ENCODE data around the gene MMAA. TPM values are rescaled to one million over a fixed set of nuclear protein-coding genes. Genes with fewer than 3 reads are reported as not detected.
A peak's percentile ranks its signal among the peaks of the same experiment; 100 is the strongest.
"Not testable (repeated sequence)": the region's sequence is repeated elsewhere in the genome, so short reads cannot be mapped to it uniquely, and the experiment has no call there.

MMAA gene
- 10 to 100 TPM; 12.8 to 13.4 TPM for total RNA-seq

DNA sequence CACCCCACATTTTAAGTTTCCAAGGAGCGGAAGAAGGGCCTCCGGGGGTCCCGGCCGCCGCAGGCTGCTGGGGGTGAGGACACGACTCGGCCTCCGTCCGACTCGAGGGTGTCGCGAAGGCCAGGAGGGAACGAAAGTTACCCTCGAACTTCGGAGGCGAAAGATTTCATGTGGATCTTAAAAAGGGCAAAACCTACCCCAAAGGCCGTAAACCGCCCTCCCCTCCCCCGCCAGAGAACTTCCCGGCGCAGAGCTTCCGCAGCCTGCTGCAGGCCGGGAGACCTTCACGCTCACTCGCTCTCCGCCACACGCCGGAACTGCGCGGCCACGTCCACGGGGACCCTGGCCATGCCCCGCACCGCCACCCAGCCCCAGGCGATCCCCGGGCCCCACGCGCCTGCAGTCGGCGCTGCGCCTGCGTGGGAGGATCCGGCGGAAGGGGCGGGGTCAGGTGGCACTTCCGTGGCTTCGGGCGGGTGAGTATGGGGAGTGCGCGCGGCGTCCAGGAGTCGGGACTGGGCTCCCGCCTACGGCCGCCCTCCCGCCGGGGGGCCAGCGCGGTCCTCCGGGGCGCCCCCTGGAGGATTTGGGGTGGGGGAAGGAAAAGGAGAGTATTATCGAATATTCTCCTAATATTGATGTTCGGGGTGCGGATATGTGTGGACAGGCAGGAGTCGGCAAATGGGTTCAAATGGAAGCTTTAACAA lies at the start of gene MMAA:
MMAA (plus strand) TSS at position 454 of the 707 bp plus-strand sequence. CDS start 19,755 bp downstream, outside the sequence.
- Mint-ChIP-seq H3K27me3 (peaks cover 2% of the 10 kb centered on the region), H3K4me1 (peaks cover 41% of the 10 kb centered on the region), H3K9me3 (peaks cover 10% of the 10 kb centered on the region), H3K36me3 (peaks cover 21% of the 10 kb centered on the region), H3K4me3 (peak within 1 kb of the TSS; percentile 94), H3K27ac (peak within 1 kb of the TSS; percentile 99)
- DNase-seq, result peak; percentile 98

GRCh38 chr4:145574546-145574945 lies 44.6 kb upstream of the MMAA start:
- not testable (repeated sequence) for H3K36me3 Mint-ChIP-seq, H3K27ac Mint-ChIP-seq, H3K4me3 Mint-ChIP-seq, DNase-seq, H3K4me1 Mint-ChIP-seq
- peaks cover 10% of the 10 kb centered on the region for H3K9me3 Mint-ChIP-seq
- H3K27me3 Mint-ChIP-seq, result peaks cover 13% of the 10 kb centered on the region

DNA sequence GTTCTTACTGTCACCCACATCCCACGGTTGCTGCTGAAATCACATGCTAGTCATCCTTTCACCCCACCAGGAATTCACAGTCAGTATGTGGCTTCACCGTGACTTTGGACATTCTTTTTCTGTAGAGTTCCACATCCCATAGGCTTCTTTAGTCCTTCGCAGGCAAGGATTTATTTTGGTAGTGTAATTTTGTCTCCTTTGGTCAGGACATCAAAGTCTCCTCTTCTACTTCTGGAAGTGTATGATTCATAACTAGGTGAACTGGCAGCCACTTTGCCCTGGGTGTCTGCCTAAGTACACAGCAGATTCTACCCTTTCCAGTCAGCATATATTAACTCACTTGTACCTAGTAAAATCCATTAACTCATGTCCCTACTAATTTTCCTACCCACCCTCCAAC lies 38.3 kb upstream of the MMAA start:
- peaks cover 9% of the 10 kb centered on the region for H3K27me3 Mint-ChIP-seq
- no peak for DNase-seq
- H3K9me3 Mint-ChIP-seq, result peaks cover 4% of the 10 kb centered on the region
- no peaks in the 10 kb centered on the region for H3K4me1 Mint-ChIP-seq
- H3K27ac Mint-ChIP-seq, result no peak overlapping the region
- no peak overlapping the region for H3K4me3 Mint-ChIP-seq
- no peaks in the 10 kb centered on the region for H3K36me3 Mint-ChIP-seq

- no peak for DNase-seq
- peaks cover 2% of the 10 kb centered on the region for H3K27me3 Mint-ChIP-seq
Measured at GRCh38 chr4:145583191-145584055, 35.8 kb upstream of the MMAA start.

GRCh38 chr4:145587088-145587754 lies 32.0 kb upstream of the MMAA start:
- no peak for DNase-seq
- Mint-ChIP-seq H3K4me3 (no peak overlapping the region), H3K36me3 (no peaks in the 10 kb centered on the region), H3K4me1 (no peaks in the 10 kb centered on the region), H3K27me3 (no peaks in the 10 kb centered on the region), H3K27ac (no peak overlapping the region), H3K9me3 (peaks cover under 1% of the 10 kb centered on the region)

More at GRCh38 chr4:145583191-145584055, 35.8 kb upstream of the MMAA start:
- Mint-ChIP-seq H3K9me3 (peaks cover 4% of the 10 kb centered on the region), H3K36me3 (no peaks in the 10 kb centered on the region), H3K4me1 (no peaks in the 10 kb centered on the region), H3K4me3 (no peak overlapping the region), H3K27ac (no peak overlapping the region)

GRCh38 chr4:145589381-145589780 lies 29.8 kb upstream of the MMAA start:
- H3K36me3 Mint-ChIP-seq, H3K27ac Mint-ChIP-seq, H3K27me3 Mint-ChIP-seq, H3K4me1 Mint-ChIP-seq, H3K9me3 Mint-ChIP-seq, DNase-seq, H3K4me3 Mint-ChIP-seq: not testable (repeated sequence)

DNA sequence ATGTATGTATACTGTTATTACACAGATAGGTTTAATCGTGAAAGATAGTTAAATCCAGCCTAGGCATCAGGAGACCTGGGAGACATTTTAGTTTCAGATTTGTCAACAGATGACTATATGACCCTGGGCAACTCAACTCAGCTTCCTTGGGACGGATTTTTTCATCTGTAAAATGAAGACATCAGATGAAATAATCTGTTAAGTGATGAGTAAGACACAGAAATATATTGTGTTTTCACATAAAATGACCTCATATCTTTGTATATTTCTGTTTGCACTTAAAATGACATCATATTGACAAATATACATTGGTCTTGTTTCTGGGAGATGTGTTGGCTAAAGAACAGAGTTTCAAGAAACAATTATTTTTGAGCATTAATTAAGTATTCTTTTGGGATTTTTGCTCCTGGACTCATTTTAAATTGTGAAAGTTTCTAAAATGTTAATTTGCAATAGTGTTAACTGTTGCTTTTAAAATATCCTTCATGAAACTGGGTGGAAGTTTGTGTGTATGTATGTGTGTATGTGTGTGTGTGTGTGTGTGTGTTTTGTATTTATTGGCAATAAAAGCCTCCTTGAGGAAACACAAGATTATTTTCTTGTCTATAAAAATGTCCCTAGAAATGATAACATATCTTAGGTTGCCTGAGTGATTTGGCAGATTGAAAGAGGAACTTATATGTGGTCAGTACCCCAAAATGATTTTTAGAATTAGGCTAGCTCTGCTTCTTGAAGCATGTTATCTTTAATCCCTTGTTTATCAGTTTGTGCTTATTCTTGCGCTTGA lies 29.1 kb upstream of the MMAA start:
- H3K27me3 Mint-ChIP-seq, result peaks cover 8% of the 10 kb centered on the region
- no peaks in the 10 kb centered on the region for H3K4me1 Mint-ChIP-seq
- no peak overlapping the region for H3K27ac Mint-ChIP-seq
- H3K36me3 Mint-ChIP-seq, result no peaks in the 10 kb centered on the region
- peaks cover 5% of the 10 kb centered on the region for H3K9me3 Mint-ChIP-seq
- DNase-seq, result no peak
- H3K4me3 Mint-ChIP-seq, result no peak overlapping the region

DNA sequence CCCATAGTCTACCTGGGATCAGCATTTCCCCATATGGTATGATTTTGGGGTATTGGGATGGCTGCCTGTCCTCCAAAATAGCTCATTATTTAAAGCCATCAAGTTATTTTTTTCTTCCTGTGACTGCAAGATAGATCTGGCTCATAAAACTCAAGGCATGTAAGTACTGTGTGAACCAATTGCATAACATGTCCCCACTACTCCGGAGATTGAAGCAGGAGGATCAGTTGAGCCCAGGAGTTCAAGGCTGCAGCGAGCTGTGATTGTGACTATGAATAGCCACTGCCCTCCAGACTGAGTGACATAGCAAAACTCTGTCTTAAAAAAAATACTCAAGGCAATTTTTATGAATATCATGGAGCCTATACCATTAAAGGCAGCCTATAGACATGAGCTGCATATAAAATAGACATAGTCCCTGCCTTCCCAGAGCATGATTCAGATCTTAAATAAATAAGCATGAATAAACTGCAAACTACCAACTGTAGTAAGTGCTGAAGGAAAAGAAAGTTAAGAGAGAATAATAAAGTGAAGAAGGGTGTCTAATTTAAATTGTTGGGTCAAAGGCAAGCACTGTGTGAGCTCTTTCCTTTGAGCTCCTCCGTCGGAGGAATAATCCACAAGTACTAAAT lies 16.9 kb upstream of the MMAA start:
- no peak overlapping the region for H3K27ac Mint-ChIP-seq
- H3K4me1 Mint-ChIP-seq, result no peaks in the 10 kb centered on the region
- no peak for DNase-seq
- H3K36me3 Mint-ChIP-seq, result peaks cover 5% of the 10 kb centered on the region
- H3K4me3 Mint-ChIP-seq, result no peak overlapping the region
- peaks cover 15% of the 10 kb centered on the region for H3K27me3 Mint-ChIP-seq
- H3K9me3 Mint-ChIP-seq, result peaks cover 8% of the 10 kb centered on the region

DNA sequence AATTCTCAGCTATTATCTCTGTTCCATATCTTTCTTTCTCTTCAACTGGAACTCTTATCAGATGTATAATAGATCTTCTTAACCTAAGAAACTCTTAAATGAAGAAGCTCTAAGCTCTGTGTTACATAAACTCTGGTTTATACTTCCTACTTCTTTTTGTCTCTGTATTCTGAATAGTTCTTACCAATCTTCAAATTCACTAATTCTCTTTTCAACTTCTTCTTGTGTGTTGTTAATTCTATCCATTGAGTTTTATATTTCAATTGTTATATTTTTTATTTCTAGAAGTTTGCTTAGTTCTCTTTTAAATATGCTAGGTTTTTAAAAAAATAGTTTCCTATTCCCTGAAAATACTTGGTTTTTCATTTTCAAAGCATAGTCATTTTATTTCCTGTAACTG lies 13.2 kb upstream of the MMAA start:
- no peak for DNase-seq
- H3K36me3 Mint-ChIP-seq, result peaks cover 5% of the 10 kb centered on the region
- H3K9me3 Mint-ChIP-seq, result peaks cover 8% of the 10 kb centered on the region
- H3K4me1 Mint-ChIP-seq, result no peaks in the 10 kb centered on the region
- H3K4me3 Mint-ChIP-seq, result no peak overlapping the region
- no peak overlapping the region for H3K27ac Mint-ChIP-seq
- peaks cover 13% of the 10 kb centered on the region for H3K27me3 Mint-ChIP-seq

DNA sequence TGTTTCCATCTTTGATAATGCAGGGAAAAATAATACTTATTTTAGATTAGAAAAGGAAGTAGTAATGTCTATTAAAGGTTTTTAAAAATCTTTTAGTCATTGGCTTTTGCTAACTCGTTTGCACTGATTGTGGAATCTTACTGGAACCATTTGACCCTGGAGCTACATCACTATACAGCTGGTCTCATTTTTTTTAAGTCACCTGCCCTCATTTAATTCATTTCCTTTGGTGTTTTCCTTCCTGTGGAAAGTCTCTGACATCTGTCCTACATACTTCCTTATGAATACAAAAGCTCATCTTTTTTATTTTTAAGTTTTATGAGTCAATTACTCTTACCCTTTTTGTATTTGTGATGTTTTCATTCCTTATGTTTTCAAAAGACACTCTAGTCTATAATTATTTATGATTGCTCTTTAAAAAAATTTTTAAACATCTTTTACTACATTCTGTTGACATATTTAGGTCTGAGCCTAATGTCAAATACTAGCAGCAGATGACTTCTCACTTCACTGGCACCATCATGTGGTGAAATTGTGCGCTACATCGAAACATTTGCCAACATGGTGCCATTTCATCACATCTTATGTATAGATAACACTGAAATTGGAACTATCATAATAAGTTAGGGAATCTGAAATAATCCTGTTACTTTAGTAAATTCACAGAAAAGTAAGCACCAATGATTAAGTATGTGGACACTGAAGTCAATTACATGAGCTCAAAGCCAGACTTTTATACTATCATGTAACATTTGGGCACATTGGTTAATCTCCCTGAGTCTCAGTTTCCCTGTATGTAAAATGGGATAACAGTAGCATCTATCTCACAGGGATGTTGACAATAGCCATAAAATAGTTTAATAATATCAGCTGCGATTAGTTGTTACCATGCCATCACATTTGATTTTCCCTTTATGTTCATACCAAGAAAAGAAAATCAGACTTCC lies 9.4 kb upstream of the MMAA start:
- peak; percentile 49 for DNase-seq
- Mint-ChIP-seq H3K36me3 (peaks cover 5% of the 10 kb centered on the region), H3K4me1 (peaks cover 16% of the 10 kb centered on the region), H3K4me3 (no peak overlapping the region), H3K27me3 (peaks cover 17% of the 10 kb centered on the region), H3K9me3 (peaks cover 8% of the 10 kb centered on the region), H3K27ac (no peak overlapping the region)

- no peak for DNase-seq
- Mint-ChIP-seq H3K9me3 (no peaks in the 10 kb centered on the region), H3K36me3 (no peaks in the 10 kb centered on the region), H3K27ac (no peak overlapping the region), H3K27me3 (peaks cover 10% of the 10 kb centered on the region), H3K4me1 (peaks cover 24% of the 10 kb centered on the region), H3K4me3 (no peak overlapping the region)
Measured at GRCh38 chr4:145613566-145614232, 5.5 kb upstream of the MMAA start.

DNA sequence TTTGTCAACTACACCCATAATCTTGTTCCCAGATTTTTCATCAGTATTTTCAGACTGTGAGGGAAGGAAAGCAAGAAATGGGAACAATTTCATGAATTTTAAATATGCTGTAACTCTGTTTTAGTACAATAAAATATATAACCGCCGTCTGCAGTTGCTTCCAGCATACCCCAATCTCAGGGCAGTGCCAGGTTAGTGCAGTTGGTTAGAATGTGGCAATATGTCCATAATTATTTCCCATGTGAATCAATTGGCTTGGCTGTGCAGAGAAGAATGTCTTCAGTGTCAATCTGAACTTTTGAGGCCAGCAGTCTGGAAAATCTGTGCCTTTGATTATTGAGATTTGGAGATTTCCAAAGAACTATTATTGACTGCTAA lies 5.0 kb upstream of the MMAA start:
- peaks cover 24% of the 10 kb centered on the region for H3K4me1 Mint-ChIP-seq

More for the DNA sequence above, 5.0 kb upstream of the MMAA start:
- no peaks in the 10 kb centered on the region for H3K9me3 Mint-ChIP-seq
- no peak overlapping the region for H3K27ac Mint-ChIP-seq
- DNase-seq, result no peak
- H3K4me3 Mint-ChIP-seq, result no peak overlapping the region
- H3K27me3 Mint-ChIP-seq, result peaks cover 10% of the 10 kb centered on the region
- H3K36me3 Mint-ChIP-seq, result no peaks in the 10 kb centered on the region

Data from activated naive CD8-positive, alpha-beta T cell treated with anti-CD3 and anti-CD28 coated beads for 36 hours (primary cell).